GM23338 (cell line): ENCODE data around the gene JAM3. TPM values are rescaled to one million over a fixed set of nuclear protein-coding genes. Genes with fewer than 3 reads are reported as not detected.

Source experiments
- ATAC-seq: fragments of 200-7000 bp; cut with Tn5 transposase; 3 replicates; pipeline ENCODE4 v1.9.1; 2020
- DNase-seq: peaks from one replicate; pipeline ENCODE4 v3.0.0-alpha.2; 2015; ENCODE audit warnings: low spot score
- H2AFZ ChIP-seq: fragments of 200-600 bp; sonication (generic); 2 replicates; pipeline ENCODE4 v1.8.0; 2016; ENCODE audit warnings: antibody characterized with exemption, mild to moderate bottlenecking, moderate library complexity
- H3F3A ChIP-seq: fragments of 200-600 bp; sonication (generic); replicated peaks from 2 replicates; pipeline ENCODE4 v1.8.0; 2017; ENCODE audit warnings: antibody characterized with exemption, mixed run types, low read depth
- H3K27ac ChIP-seq: fragments of 200-600 bp; sonication (generic); 2 replicates; pipeline ENCODE4 v1.6.1; 2016; ENCODE audit warnings: low read depth
- H3K27me3 ChIP-seq: fragments of 200-600 bp; sonication (generic); 2 replicates; pipeline ENCODE4 v1.8.0; 2016; ENCODE audit warnings: mild to moderate bottlenecking, mixed run types, moderate library complexity; ENCODE audit not compliant: insufficient read depth
- H3K36me3 ChIP-seq: fragments of 200-600 bp; sonication (generic); 2 replicates; pipeline ENCODE4 v1.8.0; 2016; ENCODE audit warnings: mild to moderate bottlenecking; ENCODE audit not compliant: insufficient read depth
- H3K4me1 ChIP-seq: fragments of 200-600 bp; sonication (generic); 2 replicates; pipeline ENCODE4 v1.8.0; 2016; ENCODE audit warnings: mild to moderate bottlenecking, moderate library complexity; ENCODE audit not compliant: insufficient read depth
- H3K4me2 ChIP-seq: fragments of 200-600 bp; sonication (generic); 2 replicates; pipeline ENCODE4 v1.7.1; 2017; ENCODE audit warnings: mixed run types
- H3K4me3 ChIP-seq: fragments of 200-600 bp; sonication (generic); 2 replicates; pipeline ENCODE4 v1.6.1; 2016; ENCODE audit warnings: mixed run types
- H3K79me2 ChIP-seq: fragments of 200-600 bp; sonication (generic); replicated peaks from 2 replicates; pipeline ENCODE4 v1.8.0; 2017; ENCODE audit warnings: mild to moderate bottlenecking; ENCODE audit not compliant: insufficient read depth
- H3K9me2 ChIP-seq: fragments of 200-600 bp; sonication (generic); 2 replicates; pipeline ENCODE4 v1.8.0; 2017; ENCODE audit not compliant: insufficient read depth
- H4K20me1 ChIP-seq: fragments of 200-600 bp; sonication (generic); replicated peaks from 2 replicates; pipeline ENCODE4 v1.8.0; 2017; ENCODE audit warnings: mild to moderate bottlenecking; ENCODE audit not compliant: insufficient read depth
- H3K27ac Mint-ChIP-seq: 2 replicates; pipeline ENCODE4 v1.8.0; 2020; ENCODE audit warnings: inconsistent platforms, mild to moderate bottlenecking, moderate library complexity, mixed read lengths
- H3K27me3 Mint-ChIP-seq: 3 replicates; pipeline ENCODE4 v1.8.0; 2022; ENCODE audit warnings: low read depth, mild to moderate bottlenecking, moderate library complexity, mixed read lengths, inconsistent platforms; ENCODE audit not compliant: insufficient read depth, poor library complexity
- H3K36me3 Mint-ChIP-seq: 3 replicates; pipeline ENCODE4 v1.8.0; 2021; ENCODE audit warnings: low read depth, mild to moderate bottlenecking, inconsistent platforms, moderate library complexity, mixed read lengths
- H3K4me1 Mint-ChIP-seq: 3 replicates; pipeline ENCODE4 v1.8.0; 2020; ENCODE audit warnings: mild to moderate bottlenecking, inconsistent platforms, mixed read lengths
- H3K4me3 Mint-ChIP-seq: 3 replicates; pipeline ENCODE4 v1.8.0; 2021; ENCODE audit warnings: moderate library complexity, mild to moderate bottlenecking, inconsistent platforms, mixed read lengths
- H3K9me3 Mint-ChIP-seq: 3 replicates; pipeline ENCODE4 v1.8.0; 2020; ENCODE audit warnings: moderate library complexity, mild to moderate bottlenecking, inconsistent platforms, mixed read lengths
- ZNF331 ChIP-seq: fragments of 250-450 bp; sonication (Bioruptor Pico); IDR thresholded peaks from 2 replicates; pipeline ENCODE4 v1.5.0; 2020; ENCODE audit warnings: low read depth, mild to moderate bottlenecking, moderate library complexity
- polyA plus RNA-seq: library from polyadenylated mRNA; unstranded; fragments of >200 nt; fragmentation: Nextera tagmentation; extraction: Ambion mirVana; gene quantifications from 2 replicates; pipeline ENCODE4 v1.2.1, GENCODE V29; 2016
- total RNA-seq: library from RNA; depleted of rRNA; stranded (reverse); fragments of >200 nt; shearing (Covaris generic); gene quantifications from 2 replicates; pipeline ENCODE4 v1.2.3, GENCODE V29; 2014; rRNA removed

Gene JAM3
- total and polyA plus RNA-seq, 2 experiments from 2014 or later, result 14.1 to 41.5 TPM

- Histone ChIP-seq H3K4me2 (no peak overlapping the region), H3K79me2 (peaks cover 3% of the 10 kb centered on the region), H3K4me3 (no peak overlapping the region), H3K4me1 (peaks cover 4% of the 10 kb centered on the region; the same call in 1 of the 2 replicates), H3K27ac (no peak overlapping the region), H3K36me3 (peaks cover 35% of the 10 kb centered on the region), H3F3A (no peaks in the 10 kb centered on the region), H3K9me2 (no peaks in the 10 kb centered on the region), H4K20me1 (peaks cover 7% of the 10 kb centered on the region; the same call in 1 of the 2 replicates), H2AFZ (no peak overlapping the region), H3K27me3 (no peaks in the 10 kb centered on the region)
- TF ChIP-seq ZNF331 (CRISPR knock-in tag), result no peak
- DNase-seq (no peak), ATAC-seq (no peak)
- Mint-ChIP-seq H3K36me3 (peaks cover 71% of the 10 kb centered on the region), H3K27me3 (no peaks in the 10 kb centered on the region), H3K9me3 (no peaks in the 10 kb centered on the region), H3K27ac (no peak overlapping the region), H3K4me1 (peaks cover 14% of the 10 kb centered on the region; the same call in 2 of the 3 replicates), H3K4me3 (no peak overlapping the region)
Measured at GRCh38 chr11:134200688-134201087, 131.8 kb downstream of the JAM3 start.

Other genes with a start within 250 kb of the JAM3 start
- gene SPATA19, start 223.6 kb upstream of the JAM3 start, total RNA-seq, result not detected in 2 replicates
- gene SPATA19, start 223.6 kb upstream of the JAM3 start, polyA plus RNA-seq, result not detected in 2 replicates
- 41.2 and 51.2 TPM in 2 replicates for gene IGSF9B, start 112.1 kb upstream of the JAM3 start, total RNA-seq
- gene IGSF9B, start 112.1 kb upstream of the JAM3 start, polyA plus RNA-seq, result 8.7 TPM in 2 replicates
- 48.9 and 49.8 TPM in 2 replicates for gene NCAPD3, start 154.9 kb downstream of the JAM3 start, total RNA-seq
- 32.1 and 37.1 TPM in 2 replicates for gene NCAPD3, start 154.9 kb downstream of the JAM3 start, polyA plus RNA-seq
- gene VPS26B, start 155.6 kb downstream of the JAM3 start, total RNA-seq, result 29.1 and 30.3 TPM in 2 replicates
- 9.2 and 10.1 TPM in 2 replicates for gene VPS26B, start 155.6 kb downstream of the JAM3 start, polyA plus RNA-seq
- 91.0 and 116 TPM in 2 replicates for gene THYN1, start 184.3 kb downstream of the JAM3 start, total RNA-seq
- gene THYN1, start 184.3 kb downstream of the JAM3 start, polyA plus RNA-seq, result 183 and 216 TPM in 2 replicates
- gene ACAD8, start 184.5 kb downstream of the JAM3 start, total RNA-seq, result 62.3 and 65.4 TPM in 2 replicates
- 42.8 and 43.2 TPM in 2 replicates for gene ACAD8, start 184.5 kb downstream of the JAM3 start, polyA plus RNA-seq
- 33.1 and 35.9 TPM in 2 replicates for gene GLB1L3, start 207.3 kb downstream of the JAM3 start, total RNA-seq
- 27.1 and 28.8 TPM in 2 replicates for gene GLB1L3, start 207.3 kb downstream of the JAM3 start, polyA plus RNA-seq